ES-I3 (cell line): ENCODE results near the gene NBR1.
"Not testable (repeated sequence)": the region's sequence is repeated elsewhere in the genome, so short reads cannot be mapped to it uniquely, and the experiment has no call there.

Experiments
- H3K36me3 ChIP-seq: 2 replicates; pipeline ENCODE4 v1.6.1; 2013; ENCODE audit warnings: mild to moderate bottlenecking, low read length, control low read depth, moderate library complexity; ENCODE audit not compliant: insufficient read depth
- H3K4me1 ChIP-seq: 2 replicates; pipeline ENCODE4 v1.6.1; 2013; ENCODE audit warnings: mild to moderate bottlenecking, control low read depth, low read length; ENCODE audit not compliant: insufficient read depth
- H3K9ac ChIP-seq: 2 replicates; pipeline ENCODE4 v1.6.1; 2013; ENCODE audit warnings: low read depth, mild to moderate bottlenecking, low read length, moderate library complexity
- H3K9me3 ChIP-seq: 2 replicates; pipeline ENCODE4 v1.6.1; 2013; ENCODE audit warnings: mild to moderate bottlenecking, low read length, moderate library complexity; ENCODE audit not compliant: control insufficient read depth, insufficient read depth

NBR1 gene, protein sequence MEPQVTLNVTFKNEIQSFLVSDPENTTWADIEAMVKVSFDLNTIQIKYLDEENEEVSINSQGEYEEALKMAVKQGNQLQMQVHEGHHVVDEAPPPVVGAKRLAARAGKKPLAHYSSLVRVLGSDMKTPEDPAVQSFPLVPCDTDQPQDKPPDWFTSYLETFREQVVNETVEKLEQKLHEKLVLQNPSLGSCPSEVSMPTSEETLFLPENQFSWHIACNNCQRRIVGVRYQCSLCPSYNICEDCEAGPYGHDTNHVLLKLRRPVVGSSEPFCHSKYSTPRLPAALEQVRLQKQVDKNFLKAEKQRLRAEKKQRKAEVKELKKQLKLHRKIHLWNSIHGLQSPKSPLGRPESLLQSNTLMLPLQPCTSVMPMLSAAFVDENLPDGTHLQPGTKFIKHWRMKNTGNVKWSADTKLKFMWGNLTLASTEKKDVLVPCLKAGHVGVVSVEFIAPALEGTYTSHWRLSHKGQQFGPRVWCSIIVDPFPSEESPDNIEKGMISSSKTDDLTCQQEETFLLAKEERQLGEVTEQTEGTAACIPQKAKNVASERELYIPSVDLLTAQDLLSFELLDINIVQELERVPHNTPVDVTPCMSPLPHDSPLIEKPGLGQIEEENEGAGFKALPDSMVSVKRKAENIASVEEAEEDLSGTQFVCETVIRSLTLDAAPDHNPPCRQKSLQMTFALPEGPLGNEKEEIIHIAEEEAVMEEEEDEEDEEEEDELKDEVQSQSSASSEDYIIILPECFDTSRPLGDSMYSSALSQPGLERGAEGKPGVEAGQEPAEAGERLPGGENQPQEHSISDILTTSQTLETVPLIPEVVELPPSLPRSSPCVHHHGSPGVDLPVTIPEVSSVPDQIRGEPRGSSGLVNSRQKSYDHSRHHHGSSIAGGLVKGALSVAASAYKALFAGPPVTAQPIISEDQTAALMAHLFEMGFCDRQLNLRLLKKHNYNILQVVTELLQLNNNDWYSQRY

DNA sequence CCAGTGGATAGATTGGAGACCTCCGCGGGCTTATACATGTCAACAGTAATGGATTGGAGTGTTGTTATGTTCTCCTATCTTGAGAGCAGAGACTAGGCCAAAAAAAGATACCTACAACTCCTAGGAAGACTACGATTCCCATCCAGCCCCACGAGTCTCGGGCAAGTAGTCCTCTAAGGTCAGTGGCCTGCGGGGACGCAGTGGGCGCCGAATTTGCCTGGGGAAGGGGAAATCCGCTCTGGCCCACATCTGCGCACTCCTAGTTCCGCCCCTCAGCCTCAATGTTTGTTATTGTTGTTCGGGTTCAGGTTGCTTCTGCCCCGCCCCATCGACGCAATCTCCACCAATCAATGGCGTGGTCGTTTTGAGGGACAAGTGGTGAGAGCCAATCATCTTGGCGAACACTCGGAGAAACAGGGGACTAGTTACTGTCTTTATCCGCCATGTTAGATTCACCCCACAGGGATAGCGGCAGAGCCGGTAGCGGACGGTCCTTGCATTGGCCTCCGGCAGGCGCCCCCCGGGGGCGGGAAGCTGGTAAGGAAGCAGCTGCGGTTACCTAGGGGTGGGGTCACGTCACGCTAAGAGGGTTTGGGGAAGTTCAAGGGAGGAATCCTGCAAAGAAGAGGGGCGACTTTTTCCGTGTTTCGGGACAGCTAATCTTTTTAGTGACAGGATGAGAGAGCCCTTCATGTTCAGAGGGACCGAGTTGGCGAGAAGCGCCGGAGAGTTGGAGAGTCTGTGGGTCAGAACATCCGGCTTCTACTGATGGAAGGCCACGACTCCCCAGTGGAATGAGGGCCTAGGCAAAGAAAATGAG, at the start of gene NBR1:
Gene NBR1, plus strand, starts transcription at position 449 of the 820 bp plus-strand sequence. CDS start 4,586 bp downstream, outside the sequence.
- Histone ChIP-seq H3K4me1 (peaks cover 8% of the 10 kb centered on the region; the same call in 1 of the 2 replicates), H3K36me3 (peaks cover 3% of the 10 kb centered on the region; the same call in 1 of the 2 replicates), H3K9ac (peak within 1 kb of the TSS; percentile 69), H3K9me3 (no peaks in the 10 kb centered on the region)

DNA sequence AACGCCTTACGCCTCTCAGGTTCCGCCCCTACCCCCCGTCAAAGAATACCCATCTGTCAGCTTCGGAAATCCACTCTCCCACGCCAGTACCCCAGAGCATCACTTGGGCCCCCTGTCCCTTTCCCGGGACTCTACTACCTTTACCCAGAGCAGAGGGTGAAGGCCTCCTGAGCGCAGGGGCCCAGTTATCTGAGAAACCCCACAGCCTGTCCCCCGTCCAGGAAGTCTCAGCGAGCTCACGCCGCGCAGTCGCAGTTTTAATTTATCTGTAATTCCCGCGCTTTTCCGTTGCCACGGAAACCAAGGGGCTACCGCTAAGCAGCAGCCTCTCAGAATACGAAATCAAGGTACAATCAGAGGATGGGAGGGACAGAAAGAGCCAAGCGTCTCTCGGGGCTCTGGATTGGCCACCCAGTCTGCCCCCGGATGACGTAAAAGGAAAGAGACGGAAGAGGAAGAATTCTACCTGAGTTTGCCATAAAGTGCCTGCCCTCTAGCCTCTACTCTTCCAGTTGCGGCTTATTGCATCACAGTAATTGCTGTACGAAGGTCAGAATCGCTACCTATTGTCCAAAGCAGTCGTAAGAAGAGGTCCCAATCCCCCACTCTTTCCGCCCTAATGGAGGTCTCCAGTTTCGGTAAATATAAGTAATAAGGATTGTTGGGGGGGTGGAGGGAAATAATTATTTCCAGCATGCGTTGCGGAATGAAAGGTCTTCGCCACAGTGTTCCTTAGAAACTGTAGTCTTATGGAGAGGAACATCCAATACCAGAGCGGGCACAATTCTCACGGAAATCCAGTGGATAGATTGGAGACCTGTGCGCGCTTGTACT, 45.7 kb upstream of the NBR1 start, which contains the start of gene BRCA1:
Gene BRCA1, minus strand, starts transcription at position 232 of the 834 bp plus-strand sequence. CDS start 1,268 bp downstream, outside the sequence.
- no peaks in the 10 kb centered on the region for H3K9me3 ChIP-seq
- no peaks in the 10 kb centered on the region for H3K4me1 ChIP-seq
- H3K9ac ChIP-seq, result peak within 1 kb of the TSS; percentile 95
- H3K36me3 ChIP-seq, result peaks cover 11% of the 10 kb centered on the region; the same call in 1 of the 2 replicates

DNA sequence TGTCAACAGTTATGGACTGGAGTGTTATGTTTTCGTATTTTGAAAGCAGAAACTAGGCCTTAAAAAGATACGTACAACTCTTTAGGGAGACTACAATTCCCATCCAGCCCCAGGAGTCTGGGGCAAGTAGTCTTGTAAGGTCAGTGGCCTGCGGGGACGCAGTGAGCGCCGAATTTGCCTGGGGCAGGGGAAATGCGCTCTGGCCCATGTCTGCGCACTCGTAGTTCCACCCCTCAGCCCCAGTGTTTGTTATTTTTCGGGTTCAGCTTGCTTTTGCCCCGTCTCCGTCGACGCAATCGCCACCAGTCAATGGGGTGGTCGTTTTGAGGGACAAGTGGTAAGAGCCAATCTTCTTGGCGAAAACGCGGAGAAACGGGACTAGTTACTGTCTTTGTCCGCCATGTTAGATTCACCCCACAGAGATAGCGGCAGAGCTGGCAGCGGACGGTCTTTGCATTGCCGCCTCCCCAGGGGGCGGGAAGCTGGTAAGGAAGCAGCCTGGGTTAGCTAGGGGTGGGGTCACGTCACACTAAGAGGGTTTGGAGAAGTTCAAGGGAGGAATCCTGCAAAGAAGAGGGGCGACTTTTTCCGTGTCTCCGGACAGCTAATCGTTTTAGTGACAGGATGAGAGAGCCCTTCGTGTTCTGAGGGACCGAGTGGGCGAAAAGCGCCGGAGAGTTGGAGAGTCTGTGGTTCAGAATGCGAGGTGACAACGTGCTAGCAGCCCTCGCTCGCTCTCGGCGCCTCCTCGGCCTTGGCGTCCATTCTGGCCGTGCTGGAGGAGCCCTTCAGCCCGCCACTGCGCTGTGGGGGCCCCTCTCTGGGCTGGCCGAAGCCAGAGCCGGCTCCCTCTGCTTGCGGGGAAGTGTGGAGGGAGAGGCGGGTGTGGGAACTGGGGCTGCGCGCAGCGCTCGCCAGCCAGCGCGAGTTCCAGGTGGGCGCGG, 44.8 kb upstream of the NBR1 start:
- Histone ChIP-seq H3K9me3 (no peaks in the 10 kb centered on the region), H3K9ac (peak overlapping the region; percentile 95), H3K36me3 (peaks cover 16% of the 10 kb centered on the region), H3K4me1 (no peaks in the 10 kb centered on the region)

DNA sequence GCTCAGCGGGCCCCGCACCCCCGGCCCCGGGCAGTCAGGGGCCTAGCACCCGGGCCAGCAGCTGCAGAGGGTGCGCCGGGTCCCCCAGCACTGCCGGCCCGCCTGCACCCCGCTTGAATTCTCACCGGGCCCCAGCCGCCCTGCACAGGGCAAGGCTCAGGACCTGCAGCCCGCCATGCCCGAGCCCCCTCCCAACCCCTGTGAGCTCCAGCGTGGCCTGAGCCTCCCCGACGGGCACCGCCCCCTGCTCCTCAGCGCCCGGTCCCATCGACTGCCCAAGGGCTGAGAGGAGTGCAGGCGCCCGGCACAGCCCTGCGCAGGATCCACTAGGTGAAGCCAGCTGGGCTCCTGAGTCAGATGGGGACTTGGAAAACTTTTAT, 44.1 kb upstream of the NBR1 start:
- H3K4me1 ChIP-seq, result no peaks in the 10 kb centered on the region
- H3K9ac ChIP-seq, result peak overlapping the region; percentile 95; the same call in 1 of the 2 replicates
- no peaks in the 10 kb centered on the region for H3K9me3 ChIP-seq
- peaks cover 21% of the 10 kb centered on the region for H3K36me3 ChIP-seq

DNA sequence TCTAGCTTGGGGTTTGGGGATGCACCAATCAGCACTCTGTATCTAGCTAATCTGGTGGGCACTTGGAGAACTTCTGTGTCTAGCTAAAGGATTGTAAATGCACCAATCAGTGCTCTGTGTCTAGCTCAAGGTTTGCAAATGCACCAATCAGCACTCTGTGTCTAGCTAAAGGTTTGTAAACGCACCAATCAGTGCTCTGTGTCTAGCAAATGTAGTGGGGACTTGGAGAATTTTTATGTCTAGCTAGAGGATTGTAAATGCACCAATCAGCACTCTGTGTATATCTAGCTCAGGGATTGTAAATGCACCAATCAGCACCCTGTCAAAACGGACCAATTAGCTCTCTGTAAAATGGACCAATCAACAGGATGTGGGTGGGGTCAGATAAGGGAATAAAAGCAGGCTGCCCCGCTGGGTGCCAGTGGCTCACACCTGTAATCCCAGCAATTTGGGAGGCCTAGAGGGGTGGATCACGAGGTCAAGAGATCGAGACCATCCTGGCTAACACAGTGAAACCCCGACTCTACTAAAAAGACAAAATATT, 43.6 kb upstream of the NBR1 start:
- not testable (repeated sequence) for H3K4me1 ChIP-seq, H3K9me3 ChIP-seq
- Histone ChIP-seq H3K36me3 (peaks cover 21% of the 10 kb centered on the region), H3K9ac (peak overlapping the region; percentile 95; the same call in 1 of the 2 replicates)

DNA sequence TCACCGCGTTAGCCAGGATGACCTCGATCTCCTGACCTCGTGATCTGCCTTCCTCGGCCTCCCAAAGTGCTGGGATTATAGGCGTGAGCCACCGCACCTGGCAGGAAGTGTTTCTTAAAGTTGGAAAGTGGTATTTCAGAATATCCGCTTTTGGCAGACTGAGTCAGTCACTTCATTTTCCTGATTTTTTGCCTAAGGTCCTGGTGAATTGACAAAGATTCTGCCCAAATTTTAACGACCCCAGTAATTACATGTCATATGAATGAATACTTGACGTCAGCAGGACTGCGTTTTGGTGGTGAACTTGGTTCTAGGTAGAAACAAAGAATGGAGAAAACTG, 41.4 kb upstream of the NBR1 start:
- H3K9ac ChIP-seq, result no peak overlapping the region
- H3K36me3 ChIP-seq, result peaks cover 19% of the 10 kb centered on the region
- no peaks in the 10 kb centered on the region for H3K4me1 ChIP-seq
- no peaks in the 10 kb centered on the region for H3K9me3 ChIP-seq

DNA sequence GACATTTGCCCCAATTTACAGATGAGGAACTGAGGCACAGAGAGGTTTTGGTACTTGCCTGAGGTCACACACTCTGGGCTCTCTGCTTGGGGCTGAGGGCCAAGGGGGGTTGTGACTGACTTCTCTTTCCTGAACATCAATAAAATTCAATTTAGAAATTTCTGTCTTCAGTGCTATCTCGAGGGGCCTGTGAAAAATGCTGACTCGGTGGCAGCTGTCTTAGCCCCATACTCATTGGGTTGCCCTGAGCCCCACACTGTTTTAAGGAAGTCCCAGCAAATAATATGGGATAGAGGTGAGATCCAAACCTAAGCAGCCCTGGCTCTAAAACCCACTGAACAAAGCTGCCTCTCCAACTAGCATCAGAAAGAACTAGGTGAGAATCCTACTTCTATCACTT, 38.9 kb upstream of the NBR1 start:
- no peaks in the 10 kb centered on the region for H3K4me1 ChIP-seq
- no peaks in the 10 kb centered on the region for H3K9me3 ChIP-seq
- H3K36me3 ChIP-seq, result peaks cover 19% of the 10 kb centered on the region
- no peak overlapping the region for H3K9ac ChIP-seq

DNA sequence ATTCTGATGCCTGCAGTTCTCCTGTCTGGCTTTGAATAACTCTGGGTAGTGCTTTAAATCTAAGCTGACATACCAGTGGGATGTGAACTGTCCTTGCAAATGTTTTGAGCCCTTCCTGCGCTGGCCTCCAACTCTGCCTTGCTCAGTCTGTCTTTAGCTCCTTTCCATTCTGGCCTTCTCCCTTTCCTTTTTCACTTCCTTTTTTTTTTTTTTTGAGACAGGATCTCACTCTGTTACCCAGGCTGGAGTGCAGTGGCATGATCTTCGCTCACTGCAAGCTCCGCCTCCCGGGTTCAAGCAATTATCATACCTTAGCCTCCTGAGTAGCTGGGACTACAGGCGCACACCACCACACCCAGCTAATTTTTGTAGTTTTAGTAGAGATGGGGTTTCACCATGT, 37.6 kb upstream of the NBR1 start:
- H3K9ac ChIP-seq, H3K4me1 ChIP-seq, H3K9me3 ChIP-seq: not testable (repeated sequence)
- peaks cover 14% of the 10 kb centered on the region for H3K36me3 ChIP-seq

DNA sequence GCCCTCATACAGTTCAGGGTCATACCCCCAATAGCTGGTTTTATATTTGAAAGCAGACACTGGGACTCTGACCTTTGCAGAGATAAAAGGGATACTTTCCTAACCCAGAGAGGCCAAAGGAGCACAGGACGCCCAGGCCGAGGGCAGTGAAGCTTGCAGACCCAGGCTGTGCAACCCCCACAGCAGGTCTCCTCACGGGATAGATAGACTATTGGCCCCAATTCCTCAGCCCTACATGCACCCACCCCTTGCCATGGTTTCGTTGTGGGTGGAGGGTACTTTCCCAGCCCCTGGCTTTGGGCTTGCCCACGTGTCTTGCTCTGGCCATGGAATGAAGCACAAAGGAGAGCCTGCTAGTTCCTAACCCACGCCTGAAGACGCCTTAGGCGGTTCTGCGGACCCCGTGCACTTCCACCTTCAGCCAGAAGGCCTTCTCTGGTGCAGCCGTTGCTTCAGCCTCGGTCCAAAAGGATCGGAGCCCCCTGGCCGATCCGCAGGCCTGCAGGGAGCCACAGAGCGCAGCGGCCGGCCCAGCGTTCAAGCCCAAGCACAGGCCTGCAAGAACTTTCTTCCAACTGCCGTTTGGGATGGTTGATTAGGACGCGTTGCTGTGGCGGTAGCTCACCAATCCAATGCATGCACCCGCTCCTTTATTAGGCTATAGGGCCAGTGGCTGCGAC, 36.1 kb upstream of the NBR1 start:
- H3K9me3 ChIP-seq, result no peaks in the 10 kb centered on the region
- H3K4me1 ChIP-seq, result no peaks in the 10 kb centered on the region
- H3K36me3 ChIP-seq, result peaks cover 12% of the 10 kb centered on the region
- H3K9ac ChIP-seq, result no peak overlapping the region

DNA sequence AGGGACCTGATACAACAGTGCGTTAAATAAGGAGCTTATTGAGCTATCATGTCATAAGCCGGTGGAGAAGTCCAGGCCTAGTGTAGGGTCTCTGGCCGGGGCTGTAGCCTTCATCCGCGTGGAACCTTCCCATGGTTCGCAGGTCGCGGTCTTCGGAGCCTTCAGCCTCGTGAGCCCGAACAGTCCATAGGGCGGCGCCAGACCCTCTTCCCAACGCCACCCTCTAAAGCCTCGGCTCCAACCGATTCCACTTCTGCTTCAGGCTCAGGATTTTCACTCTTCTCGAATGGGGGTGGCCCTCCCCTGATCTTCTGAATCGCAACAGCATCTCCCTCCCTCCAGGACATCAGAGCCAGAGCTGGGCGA, 35.6 kb upstream of the NBR1 start:
- Histone ChIP-seq H3K9me3 (no peaks in the 10 kb centered on the region), H3K4me1 (no peaks in the 10 kb centered on the region), H3K36me3 (peaks cover 13% of the 10 kb centered on the region), H3K9ac (no peak overlapping the region)

DNA sequence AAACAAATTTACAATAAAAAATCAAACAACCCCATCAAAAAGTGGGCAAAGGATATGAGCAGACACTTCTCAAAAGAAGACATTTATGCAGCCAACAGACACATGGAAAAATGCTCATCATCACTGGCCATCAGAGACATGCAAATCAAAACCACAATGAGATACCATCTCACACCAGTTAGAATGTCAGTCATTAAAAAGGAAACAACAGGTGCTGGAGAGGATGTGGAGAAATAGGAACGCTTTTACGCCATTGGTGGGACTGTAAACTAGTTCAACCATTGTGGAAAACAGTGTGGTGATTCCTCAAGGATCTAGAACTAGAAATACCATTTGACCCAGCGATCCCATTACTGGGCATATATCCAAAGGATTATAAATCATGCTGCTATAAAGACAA, 34.4 kb upstream of the NBR1 start:
- not testable (repeated sequence) for H3K36me3 ChIP-seq, H3K9me3 ChIP-seq, H3K9ac ChIP-seq, H3K4me1 ChIP-seq

DNA sequence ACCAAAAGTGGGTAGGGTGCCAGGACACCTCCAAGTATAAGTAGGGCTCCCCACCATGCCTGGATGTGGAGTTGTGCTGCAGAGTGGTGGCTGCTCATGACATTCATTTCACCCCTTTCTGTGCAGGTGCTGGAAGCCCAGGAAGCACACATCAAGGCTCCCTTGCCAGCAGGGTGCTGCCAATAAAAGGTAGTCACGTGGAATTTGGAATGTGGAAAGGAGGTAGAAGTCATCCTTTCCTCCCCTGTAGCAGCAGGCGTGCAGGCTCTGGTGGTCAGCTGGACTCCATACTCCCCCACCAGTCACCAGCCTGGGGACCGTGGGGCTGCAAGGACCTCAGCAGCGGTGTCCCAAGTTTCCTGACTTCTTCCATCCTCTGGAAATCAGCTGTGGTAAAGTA, 32.5 kb upstream of the NBR1 start:
- not testable (repeated sequence) for H3K9ac ChIP-seq, H3K9me3 ChIP-seq, H3K4me1 ChIP-seq, H3K36me3 ChIP-seq
